T-cell (primary cell): ENCODE results near the gene TTN. TPM values are rescaled to one million over a fixed set of nuclear protein-coding genes. Genes with fewer than 3 reads are reported as not detected.

ENCODE experiments used
- ATAC-seq, 4 experiments: fragments of 200-7000 bp in 3 of 4; fragments of 150-1000 bp in 1 of 4; cut with Tn5 transposase; replicated peaks in 1 of 4; 1 replicate in 3 of 4; 2 replicates in 1 of 4; pipeline ENCODE4 v1.10.0; 2021; ENCODE audit warnings: moderate library complexity in 3 of 4, mild to moderate bottlenecking in 2 of 4, moderate number of reproducible peaks in 1 of 4
- CTCF ChIA-PET, 2 donors: fragments of 300-600 bp; sonication (Branson Sonifier 250); formaldehyde crosslinking; loops; one replicate each; lab custom pipeline; 2022; ENCODE audit warnings: antibody characterized with exemption in 2 of 2; lab: Charles Lee
- POLR2A ChIA-PET, 2 donors: fragments of 300-600 bp; sonication (Branson Sonifier 250); formaldehyde crosslinking; loops; one replicate each; lab custom pipeline; 2022; ENCODE audit warnings: antibody characterized with exemption in 2 of 2; lab: Charles Lee
- DNase-seq, 35 experiments: peaks; one replicate each; pipeline versions ENCODE4 v3.0.0 to v3.0.0-alpha.2; 2013 to 2023
- H3K27ac ChIP-seq: one replicate; pipeline ENCODE4 v1.5.1; 2013; ENCODE audit warnings: low read length
- H3K27me3 ChIP-seq, 2 experiments: replicated peaks in 1 of 2; 1 replicate in 1 of 2; 2 replicates in 1 of 2; pipeline versions ENCODE4 v1.6.1 to v1.7.0; 2013; ENCODE audit warnings: low read length in 1 of 2, mixed read lengths in 1 of 2; ENCODE audit not compliant: control insufficient read depth in 2 of 2, insufficient read depth in 2 of 2; ENCODE audit errors: extremely low read depth in 1 of 2
- H3K36me3 ChIP-seq, 2 donors: 1 replicate in 1 of 2; 2 replicates in 1 of 2; pipeline versions ENCODE4 v1.6.1 to v1.7.0; 2013; ENCODE audit warnings: low read length in 1 of 2; ENCODE audit not compliant: control insufficient read depth in 2 of 2, insufficient read depth in 1 of 2; ENCODE audit errors: extremely low read depth in 1 of 2
- H3K4me1 ChIP-seq, 2 experiments: 1 replicate in 1 of 2; 2 replicates in 1 of 2; pipeline versions ENCODE4 v1.6.1 to v1.7.0; 2013; ENCODE audit warnings: low read length in 2 of 2, mixed read lengths in 1 of 2; ENCODE audit not compliant: insufficient read depth in 2 of 2, control insufficient read depth in 1 of 2; ENCODE audit errors: extremely low read depth in 1 of 2
- H3K4me3 ChIP-seq, 2 donors: 1 replicate in 1 of 2; 2 replicates in 1 of 2; pipeline versions ENCODE4 v1.5.1 to v1.7.0; 2013; ENCODE audit warnings: mild to moderate bottlenecking in 2 of 2, low read length in 1 of 2, moderate library complexity in 1 of 2; ENCODE audit not compliant: control insufficient read depth in 1 of 2; ENCODE audit errors: extremely low read depth in 1 of 2
- H3K9me3 ChIP-seq: 2 replicates; pipeline ENCODE4 v1.7.0; 2013
- H3K27ac Mint-ChIP-seq, 2 donors: one replicate each; pipeline ENCODE4 v1.8.0; 2020 to 2021; ENCODE audit warnings: mild to moderate bottlenecking in 2 of 2, mixed read lengths in 2 of 2
- H3K27me3 Mint-ChIP-seq, 2 donors: one replicate each; pipeline ENCODE4 v1.8.0; 2021 to 2022; ENCODE audit warnings: mixed read lengths in 2 of 2
- H3K36me3 Mint-ChIP-seq: one replicate; pipeline ENCODE4 v1.8.0; 2021; ENCODE audit warnings: mixed read lengths
- H3K4me1 Mint-ChIP-seq, 3 donors: one replicate each; pipeline ENCODE4 v1.8.0; 2020 to 2022; ENCODE audit warnings: mixed read lengths in 3 of 3, mild to moderate bottlenecking in 1 of 3
- H3K4me3 Mint-ChIP-seq, 3 donors: one replicate each; pipeline ENCODE4 v1.8.0; 2020 to 2022; ENCODE audit warnings: mild to moderate bottlenecking in 3 of 3, mixed read lengths in 3 of 3, moderate library complexity in 3 of 3
- H3K9me3 Mint-ChIP-seq, 3 donors: one replicate each; pipeline ENCODE4 v1.8.0; 2020 to 2022; ENCODE audit warnings: mixed read lengths in 3 of 3
- WGBS: methylation state at CpG from one replicate; pipeline ENCODE4 v1.1.5; 2013; ENCODE audit warnings: missing lambda C conversion rate; ENCODE audit not compliant: insufficient coverage; 5-methylcytosine and 5-hydroxymethylcytosine counted together
- total RNA-seq, 35 experiments: library from RNA in 6 of 35; stranded (reverse) in 6 of 35; fragments of 120-200 nt in 1 of 35; gene quantifications; one replicate each; pipeline versions ENCODE4 v1.2.1 to v1.2.4 and lab custom pipeline; 2013 to 2026

TTN gene
- total RNA-seq, 5 donors from 2014 or later (not counting 1 experiment from before 2014, with no cell fraction given): 14.3 to 49.2 (median 15.7) TPM

DNA sequence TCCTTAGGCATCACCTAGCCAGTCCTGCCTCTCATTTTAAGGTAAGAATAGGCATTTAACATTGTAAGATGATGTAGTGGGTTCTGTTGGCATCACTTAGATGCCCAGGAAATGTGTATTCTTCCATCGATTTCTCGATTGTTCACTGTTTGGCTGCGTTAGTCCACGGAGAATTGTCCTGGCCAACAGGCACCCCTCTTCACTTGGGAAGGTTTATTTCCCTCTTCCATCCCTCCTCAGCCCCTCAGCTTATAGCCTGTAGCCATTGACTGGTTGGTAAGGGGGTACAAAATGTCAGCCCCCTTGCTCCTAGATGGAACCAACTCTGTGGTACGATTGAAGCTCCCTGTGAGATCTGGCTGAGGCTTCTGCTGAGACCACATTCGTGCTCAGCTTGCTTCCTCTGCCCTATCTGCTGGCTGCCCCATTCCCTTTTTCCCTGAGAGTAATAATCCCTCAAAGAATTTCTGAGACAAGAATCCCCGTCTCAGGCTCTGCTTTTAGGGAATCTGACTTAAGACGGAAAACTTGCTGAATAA lies 283.6 kb downstream of the TTN start:
- POLR2A ChIA-PET: interaction anchor here in 1 of 2 donors (0.5 kb wide), 1 partner anchor 71 kb away, joined by 4 read pairs; no protein-coding TSS in a partner anchor

DNA sequence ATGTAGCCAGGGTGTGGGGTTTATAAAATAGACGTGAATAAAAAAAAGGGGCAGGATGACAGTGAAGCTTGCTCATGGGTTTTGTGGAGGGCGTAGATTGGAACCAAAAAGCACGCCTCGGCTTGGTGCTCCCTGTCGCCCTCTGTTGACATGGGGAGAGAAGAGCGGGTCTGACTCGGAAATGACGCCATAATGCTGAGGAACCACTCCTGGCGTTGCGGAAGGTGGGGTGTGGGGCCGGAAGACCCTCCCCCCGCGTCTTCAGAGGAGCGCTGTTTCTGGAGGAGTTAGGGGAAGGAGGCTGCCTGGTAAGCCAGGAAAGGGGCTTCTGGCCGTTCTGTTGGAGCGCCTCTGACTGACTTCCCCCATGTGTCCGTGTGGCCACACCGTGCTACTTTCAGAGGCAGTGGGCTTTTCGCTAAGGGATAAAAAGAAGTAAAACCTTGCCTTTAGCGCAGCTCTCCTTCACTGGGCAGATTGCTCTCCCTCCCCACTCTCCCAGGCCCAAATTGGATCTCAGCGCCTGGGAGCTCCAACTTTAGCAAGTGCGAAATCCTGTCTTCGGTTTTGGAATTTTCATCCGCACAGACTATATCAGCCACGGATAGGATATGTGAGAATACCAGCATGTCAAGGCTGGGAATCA lies 284.1 kb downstream of the TTN start:
- no peaks in the 10 kb centered on the region for H3K27me3 Mint-ChIP-seq
- ATAC-seq: peak; percentile 93 to 99 (median 96)
- Histone ChIP-seq H3K36me3 (peaks cover 0 to under 1% of the 10 kb centered on the region in 2 donors), H3K9me3 (no peaks in the 10 kb centered on the region), H3K27ac (peak overlapping the region; percentile 55), H3K4me3 (peak overlapping the region; percentile 70 to 75), H3K27me3 (no peaks in the 10 kb centered on the region), H3K4me1 (peaks cover 3 to 9% of the 10 kb centered on the region in 2 experiments)
- POLR2A ChIA-PET: no interaction called here
- peaks cover 0 to 6% (median 4%) of the 10 kb centered on the region in 3 donors for H3K9me3 Mint-ChIP-seq
- WGBS: 39% methylated on average over 16 of the region's 25 CpGs
- H3K36me3 Mint-ChIP-seq: peaks cover 35% of the 10 kb centered on the region
- peak overlapping the region; percentile 71 to 91 for H3K27ac Mint-ChIP-seq
- CTCF ChIA-PET: interaction anchor here in 1 of 2 donors (0.7 to 2.5 kb wide), 4 partner anchors 44 to 108 kb away, joined by 3 to 9 read pairs (median 4); partner anchors contain the start of genes PJVK and PRKRA
- H3K4me3 Mint-ChIP-seq: peak overlapping the region; percentile 85 to 93 (median 91)
- H3K4me1 Mint-ChIP-seq: peaks cover 22 to 46% (median 46%) of the 10 kb centered on the region in 3 donors
- DNase-seq: peak; percentile 64 to 91 (median 80)

More for the DNA sequence above, 283.6 kb downstream of the TTN start:
- H3K36me3 ChIP-seq: peaks cover 0 to 6% of the 10 kb centered on the region in 2 donors
- Mint-ChIP-seq H3K4me1 (peaks cover 23 to 51% (median 47%) of the 10 kb centered on the region in 3 donors), H3K4me3 (peak overlapping the region; percentile 85 to 93 (median 91)), H3K27ac (peak overlapping the region; percentile 71 to 91), H3K9me3 (peaks cover 0 to 6% (median 4%) of the 10 kb centered on the region in 3 donors), H3K27me3 (no peaks in the 10 kb centered on the region), H3K36me3 (peaks cover 35% of the 10 kb centered on the region)
- ATAC-seq (peak in 2 of 4 experiments; percentile 7 to 8), DNase-seq (peak in 1 of 35 experiments; percentile 10)
- 38% methylated on average over 2 of the region's 8 CpGs for WGBS
- no peaks in the 10 kb centered on the region for H3K9me3 ChIP-seq
- peaks cover 3 to 9% of the 10 kb centered on the region in 2 experiments for H3K4me1 ChIP-seq
- H3K4me3 ChIP-seq: peak overlapping the region; percentile 70 to 75
- CTCF ChIA-PET: interaction anchor here in 1 of 2 donors (0.6 to 2.5 kb wide), 4 partner anchors 41 to 109 kb away, joined by 3 to 9 read pairs (median 4); no protein-coding TSS in a partner anchor
- no peaks in the 10 kb centered on the region for H3K27me3 ChIP-seq
- H3K27ac ChIP-seq: peak overlapping the region; percentile 55

DNA sequence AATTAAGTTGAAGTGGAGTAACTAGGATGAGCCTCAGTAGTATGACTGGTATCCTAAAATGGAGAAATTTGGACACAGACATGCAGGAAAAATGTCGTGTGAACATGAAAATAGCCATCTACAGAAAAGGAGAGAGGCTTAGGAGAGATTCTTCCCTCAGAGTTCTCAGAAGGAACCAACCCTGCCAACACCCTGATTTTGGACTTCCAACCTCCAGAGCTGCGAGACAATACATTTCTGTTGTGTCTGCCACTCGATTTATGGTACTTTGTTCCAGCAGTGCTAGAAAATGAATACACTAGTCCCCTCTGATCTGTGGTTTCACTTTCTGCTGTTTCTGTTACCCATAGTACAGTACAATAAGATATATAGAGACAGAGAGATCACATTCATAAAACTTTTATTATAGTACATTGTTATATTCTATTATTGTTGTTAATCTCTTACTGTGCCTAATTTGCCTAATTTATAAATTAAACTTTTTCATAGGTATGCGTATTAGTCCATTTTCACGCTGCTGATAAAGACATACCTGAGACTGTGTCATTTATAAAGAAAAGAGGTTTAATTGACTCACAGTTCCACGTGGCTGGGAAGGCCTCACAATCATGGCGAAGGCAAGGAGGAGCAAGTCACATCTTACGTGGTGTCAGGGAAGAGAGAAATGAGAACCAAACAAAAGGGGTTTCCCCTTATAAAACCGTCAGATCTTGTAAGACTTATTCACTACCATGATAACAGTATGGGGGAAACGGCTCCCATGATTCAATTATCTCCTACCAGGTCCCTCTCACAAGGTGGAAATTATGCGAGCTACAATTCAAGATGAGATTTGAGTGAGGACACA lies 285.7 kb downstream of the TTN start:
- WGBS: 34% methylated on average over 3 of the region's 11 CpGs
- H3K4me1 ChIP-seq: peaks cover 3 to 9% of the 10 kb centered on the region in 2 experiments
- no peaks in the 10 kb centered on the region for H3K9me3 ChIP-seq
- H3K27ac ChIP-seq: no peak overlapping the region
- peak overlapping the region in 1 of 2 donors; percentile 68 for H3K27ac Mint-ChIP-seq
- ATAC-seq (no peak), DNase-seq (no peak)
- no peaks in the 10 kb centered on the region for H3K36me3 ChIP-seq
- no peaks in the 10 kb centered on the region for H3K27me3 Mint-ChIP-seq
- H3K4me1 Mint-ChIP-seq: peaks cover 16 to 36% (median 35%) of the 10 kb centered on the region in 3 donors
- peaks cover 0 to 6% (median 4%) of the 10 kb centered on the region in 3 donors for H3K9me3 Mint-ChIP-seq
- H3K4me3 Mint-ChIP-seq: peak overlapping the region in 2 of 3 donors; percentile 18 to 25
- H3K27me3 ChIP-seq: no peaks in the 10 kb centered on the region
- H3K36me3 Mint-ChIP-seq: peaks cover 32% of the 10 kb centered on the region
- POLR2A ChIA-PET: no interaction called here
- CTCF ChIA-PET: interaction anchor here in 1 of 2 donors (0.6 to 1.4 kb wide), 3 partner anchors 18 to 1297 kb away, joined by 3 to 4 read pairs (median 3); partner anchors contain the start of genes PJVK and PRKRA
- no peak overlapping the region for H3K4me3 ChIP-seq

DNA sequence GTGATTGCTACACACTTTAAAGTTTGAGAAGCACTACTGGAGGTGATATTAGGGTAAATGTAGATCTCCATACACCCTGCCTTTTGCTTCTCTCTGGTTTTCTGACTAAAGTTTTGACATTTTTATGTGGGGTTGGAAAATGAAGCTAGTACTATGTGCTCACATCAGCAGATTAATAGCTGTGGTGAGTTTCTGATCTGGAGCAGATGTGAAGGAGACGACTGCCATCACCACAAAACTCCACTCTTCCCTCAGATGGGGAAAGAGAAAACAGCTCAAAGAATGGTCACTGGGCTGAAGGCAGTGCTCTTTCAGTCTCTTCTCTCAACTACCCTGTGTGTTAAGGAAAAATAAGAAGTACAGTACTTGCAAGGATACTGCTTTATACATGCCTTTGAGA lies 289.7 kb downstream of the TTN start:
- ChIA-PET CTCF (interaction anchor here in 1 of 2 donors (0.8 kb wide), 1 partner anchor 19 kb away, joined by 3 read pairs; no protein-coding TSS in a partner anchor), POLR2A (no interaction called here)
- Histone ChIP-seq H3K27ac (no peak overlapping the region), H3K27me3 (no peaks in the 10 kb centered on the region), H3K9me3 (no peaks in the 10 kb centered on the region), H3K4me3 (no peak overlapping the region), H3K36me3 (peaks cover 0 to 4% of the 10 kb centered on the region in 2 donors), H3K4me1 (no peaks in the 10 kb centered on the region)
- H3K36me3 Mint-ChIP-seq: peaks cover 40% of the 10 kb centered on the region
- ATAC-seq (no peak), DNase-seq (no peak)
- no peak overlapping the region for H3K27ac Mint-ChIP-seq
- peaks cover 0 to 6% (median 4%) of the 10 kb centered on the region in 3 donors for H3K9me3 Mint-ChIP-seq
- peaks cover 8 to 20% (median 19%) of the 10 kb centered on the region in 3 donors for H3K4me1 Mint-ChIP-seq
- no peaks in the 10 kb centered on the region for H3K27me3 Mint-ChIP-seq
- no peak overlapping the region for H3K4me3 Mint-ChIP-seq
- no CpG with 5 or more reads among the region's 1 CpG for WGBS

DNA sequence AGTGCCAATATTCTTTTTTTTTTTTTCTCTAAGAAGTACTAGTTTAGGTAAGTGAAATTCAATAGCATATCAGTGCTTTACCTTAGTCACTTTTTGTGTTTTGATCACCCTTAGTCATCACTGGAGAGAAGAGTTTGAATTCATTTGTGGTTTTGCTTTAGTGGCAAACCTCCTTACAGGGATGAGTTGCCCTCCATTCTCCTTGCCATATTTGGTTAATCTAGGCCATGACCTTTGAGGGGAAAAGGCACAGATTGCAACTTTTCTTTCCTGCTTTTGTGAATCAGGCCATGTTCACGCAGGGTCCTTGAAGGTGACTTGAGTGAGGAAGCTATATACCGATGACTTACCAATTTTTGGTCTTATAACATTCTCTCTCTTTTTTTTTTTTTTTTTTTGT lies 292.6 kb downstream of the TTN start:
- peak overlapping the region; percentile 76 to 79 for H3K27ac Mint-ChIP-seq
- peaks cover 44% of the 10 kb centered on the region for H3K36me3 Mint-ChIP-seq
- H3K27me3 Mint-ChIP-seq: no peaks in the 10 kb centered on the region
- peaks cover 0 to 19% (median 12%) of the 10 kb centered on the region in 3 donors for H3K4me1 Mint-ChIP-seq
- peak in 3 of 4 experiments; percentile 57 to 89 (median 58) for ATAC-seq
- peak in 1 of 35 experiments; percentile 29 for DNase-seq
- POLR2A ChIA-PET: interaction anchor here in 1 of 2 donors (0.7 kb wide), 1 partner anchor 21 kb away, joined by 5 read pairs; no protein-coding TSS in a partner anchor
- no peaks in the 10 kb centered on the region for H3K27me3 ChIP-seq
- no peaks in the 10 kb centered on the region for H3K4me1 ChIP-seq
- CTCF ChIA-PET: no interaction called here
- no CpG with 5 or more reads among the region's 2 CpGs for WGBS
- H3K9me3 Mint-ChIP-seq: no peaks in the 10 kb centered on the region
- no peak overlapping the region for H3K4me3 ChIP-seq
- no peak overlapping the region for H3K4me3 Mint-ChIP-seq
- no peak overlapping the region for H3K27ac ChIP-seq
- no peaks in the 10 kb centered on the region for H3K9me3 ChIP-seq
- H3K36me3 ChIP-seq: peaks cover 3 to 7% of the 10 kb centered on the region in 2 donors
